GM19324 (cell line): ENCODE data around the gene PSTPIP2.
A peak's percentile ranks its signal among the peaks of the same experiment; 100 is the strongest.
"Not testable (repeated sequence)": the region's sequence is repeated elsewhere in the genome, so short reads cannot be mapped to it uniquely, and the experiment has no call there.

ENCODE experiments used
- ATAC-seq: cut with Tn5 transposase; IDR thresholded peaks from one replicate; pipeline ENCODE4 v1.9.1; 2021; ENCODE audit warnings: mild to moderate bottlenecking, moderate library complexity; ENCODE audit not compliant: unreplicated experiment, low FRiP score

Gene PSTPIP2

DNA sequence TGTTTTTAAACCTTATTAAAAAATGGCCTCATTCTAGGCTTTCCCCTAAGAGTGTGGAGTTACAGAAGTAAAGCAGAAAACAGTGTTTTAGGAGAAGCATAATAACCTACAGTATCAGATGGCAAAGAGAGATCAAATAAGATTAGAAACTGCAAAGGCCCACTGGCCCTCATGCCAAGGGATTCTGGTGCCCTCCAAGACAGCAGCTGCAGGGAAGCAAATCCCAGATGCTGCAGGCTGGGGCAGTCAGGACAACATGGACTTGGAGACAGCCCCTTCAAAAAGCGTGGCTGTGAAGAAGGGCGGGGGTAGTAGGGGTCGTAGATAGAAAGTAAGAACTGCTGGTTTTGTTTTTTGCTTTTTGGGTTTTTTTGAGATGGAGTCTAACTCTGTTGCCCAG is 76.6 kb downstream of the PSTPIP2 start:
- no peak for ATAC-seq

DNA sequence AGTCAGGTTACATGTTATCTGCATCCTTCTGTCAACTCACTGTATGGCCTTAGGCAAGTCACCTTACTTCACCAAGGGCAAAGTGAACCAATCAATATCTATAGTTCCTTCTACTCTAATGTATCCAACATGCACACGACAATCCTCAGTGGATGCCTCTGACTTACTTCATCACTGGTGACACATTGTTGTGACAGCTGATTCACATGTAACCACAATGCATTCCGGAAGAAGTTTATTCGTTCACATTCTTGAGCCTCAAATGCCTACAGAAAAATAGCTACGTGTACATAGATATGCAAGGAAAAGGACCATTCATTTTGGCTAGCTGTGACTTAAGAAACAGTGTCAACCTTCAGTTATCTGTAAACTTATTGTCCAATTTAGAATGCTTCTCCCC is 78.6 kb downstream of the PSTPIP2 start:
- ATAC-seq = no peak

DNA sequence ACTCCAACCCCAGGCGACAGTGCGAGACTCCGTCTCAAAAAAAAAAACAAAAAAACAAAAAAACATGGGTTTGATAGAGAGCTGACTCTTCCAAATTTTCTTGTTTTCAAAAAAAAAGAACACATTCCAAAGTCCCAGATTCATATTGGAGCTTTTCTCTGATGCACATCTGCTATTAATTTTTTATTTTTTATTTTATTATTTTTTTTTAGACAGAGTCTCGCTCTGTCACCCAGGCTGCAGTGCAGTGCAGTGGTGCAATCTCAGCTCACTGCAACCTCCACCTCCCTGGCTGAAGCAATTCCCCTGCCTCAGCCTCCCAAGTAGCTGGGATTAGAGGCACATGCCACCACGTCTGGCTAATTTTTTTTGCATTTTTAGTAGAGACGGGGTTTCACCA is 79.5 kb downstream of the PSTPIP2 start:
- ATAC-seq = not testable (repeated sequence)

DNA sequence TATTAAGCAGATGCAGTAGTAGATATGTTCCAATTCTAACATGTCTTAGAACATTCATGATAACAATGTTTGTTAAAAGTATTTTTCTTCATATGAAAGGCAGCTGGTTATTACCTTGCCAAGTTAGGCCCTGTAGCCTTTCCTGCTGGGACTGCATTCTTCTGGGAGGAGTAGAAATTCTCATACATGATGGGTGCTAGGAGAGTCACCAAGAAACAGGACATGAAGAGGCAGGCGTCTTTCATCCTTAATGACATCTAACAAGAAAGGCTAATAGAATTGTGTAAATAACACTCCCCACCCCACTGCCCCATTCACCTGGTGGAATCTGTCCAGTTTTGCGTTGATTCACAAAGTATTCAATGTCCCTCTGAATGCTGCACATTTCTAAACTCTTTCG is 80.3 kb downstream of the PSTPIP2 start:
- ATAC-seq = no peak

DNA sequence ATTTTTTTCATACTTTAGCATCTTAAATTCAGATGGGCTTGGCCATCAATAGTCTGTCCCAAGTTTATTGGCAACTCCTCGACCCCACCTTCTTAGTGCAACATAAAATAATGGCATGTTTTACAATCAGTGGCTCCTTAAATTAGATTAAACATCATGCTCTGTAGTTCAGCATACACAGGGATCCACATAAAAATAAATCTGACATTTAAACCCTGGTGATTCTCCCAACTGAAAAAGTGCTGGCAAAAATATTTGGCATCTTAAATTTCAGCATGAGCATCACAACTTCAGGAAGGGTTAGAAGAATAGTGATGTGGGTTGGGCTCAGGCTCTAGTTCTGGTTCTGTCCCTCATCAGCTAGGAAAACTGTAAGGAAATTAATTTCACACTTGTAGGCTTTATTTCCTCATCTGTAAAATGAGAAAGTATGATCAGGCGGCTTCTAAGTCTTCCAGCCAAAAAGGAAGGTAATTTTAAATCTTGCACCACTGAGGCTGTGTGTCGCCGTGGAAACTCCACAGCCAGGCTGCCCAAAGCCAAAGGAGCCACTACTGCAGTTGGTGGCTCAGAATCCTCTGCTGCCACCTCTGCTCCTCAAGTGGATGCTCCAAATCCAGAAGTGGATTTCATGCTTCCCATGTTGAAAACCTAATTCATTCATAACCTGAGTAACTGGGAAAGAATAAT is 87.4 kb downstream of the PSTPIP2 start:
- ATAC-seq = no peak

DNA sequence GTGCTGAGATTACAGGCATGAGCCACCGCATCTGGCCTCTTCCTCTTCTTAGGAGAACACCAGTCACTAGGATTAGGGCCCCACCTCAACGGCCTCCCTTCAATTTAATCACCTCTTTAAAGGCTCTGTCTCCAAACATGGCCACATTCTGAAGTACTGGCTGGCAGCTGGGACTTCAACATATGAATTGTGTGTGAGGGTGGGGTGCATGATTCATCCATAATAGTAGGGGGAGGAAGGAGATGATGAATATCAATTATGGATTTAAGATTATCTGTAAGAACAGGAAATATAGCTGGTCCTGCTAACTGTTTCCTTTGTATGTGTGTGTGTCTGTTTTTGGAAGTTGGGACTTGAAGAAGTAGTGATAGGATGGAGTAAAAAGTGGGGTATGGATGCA is 90.2 kb downstream of the PSTPIP2 start:
- no peak for ATAC-seq

DNA sequence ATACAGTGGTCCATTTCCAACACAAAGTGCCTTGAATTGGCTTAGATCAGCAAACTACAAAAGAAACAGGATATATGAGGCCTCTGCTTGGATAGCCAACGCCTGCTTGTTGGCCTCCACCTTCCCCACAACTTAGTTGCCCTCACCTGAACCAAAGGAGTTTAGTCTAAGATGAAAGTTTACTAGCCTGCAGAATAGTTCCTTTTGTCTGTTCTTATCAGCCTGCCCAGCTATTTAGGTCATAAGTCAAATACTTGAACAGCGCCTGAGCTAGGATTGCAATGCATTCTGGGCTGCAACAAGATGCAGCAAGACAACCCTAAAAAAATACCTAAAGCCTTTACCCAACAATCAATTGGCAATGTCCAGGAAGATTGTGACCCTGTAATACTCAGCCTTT is 91.8 kb downstream of the PSTPIP2 start:
- ATAC-seq = no peak

DNA sequence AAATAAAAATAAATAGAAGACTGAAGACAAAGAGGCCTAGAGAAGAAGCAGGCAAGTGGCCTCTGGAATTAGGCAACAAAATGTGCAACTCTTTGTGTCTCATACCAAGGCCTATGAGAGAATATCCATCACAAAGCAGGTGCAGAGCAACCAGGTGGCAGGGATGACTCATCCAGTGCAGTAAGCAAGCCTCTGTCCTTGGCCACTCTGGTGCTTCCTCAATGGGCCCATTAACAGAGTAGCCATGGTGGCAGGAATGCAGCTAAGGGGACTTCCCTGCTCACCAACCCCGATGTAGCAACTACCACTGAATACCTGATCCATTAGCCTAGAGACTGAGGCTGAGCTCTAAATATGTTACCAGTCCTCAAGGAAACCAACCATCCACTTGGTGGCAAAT is 94.0 kb downstream of the PSTPIP2 start:
- no peak for ATAC-seq

DNA sequence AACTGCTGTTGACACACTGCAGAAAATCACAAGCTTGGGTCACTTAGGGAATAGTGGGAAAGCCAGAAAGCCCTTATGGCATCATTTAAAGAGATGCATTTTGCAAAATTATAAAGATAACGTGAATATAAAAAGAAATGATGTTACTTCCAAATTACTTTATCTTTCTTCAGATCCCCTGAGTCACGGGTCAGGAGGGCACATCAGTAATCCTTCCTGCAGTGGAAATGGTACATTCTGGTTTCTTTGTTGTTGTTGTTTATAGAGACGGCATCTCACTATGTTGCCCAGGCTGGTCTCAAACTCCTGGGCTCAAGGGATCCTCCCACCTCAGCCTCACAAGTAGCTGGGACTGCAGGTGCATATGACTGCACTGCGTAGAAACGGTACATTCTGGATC is 95.1 kb downstream of the PSTPIP2 start:
- no peak for ATAC-seq

DNA sequence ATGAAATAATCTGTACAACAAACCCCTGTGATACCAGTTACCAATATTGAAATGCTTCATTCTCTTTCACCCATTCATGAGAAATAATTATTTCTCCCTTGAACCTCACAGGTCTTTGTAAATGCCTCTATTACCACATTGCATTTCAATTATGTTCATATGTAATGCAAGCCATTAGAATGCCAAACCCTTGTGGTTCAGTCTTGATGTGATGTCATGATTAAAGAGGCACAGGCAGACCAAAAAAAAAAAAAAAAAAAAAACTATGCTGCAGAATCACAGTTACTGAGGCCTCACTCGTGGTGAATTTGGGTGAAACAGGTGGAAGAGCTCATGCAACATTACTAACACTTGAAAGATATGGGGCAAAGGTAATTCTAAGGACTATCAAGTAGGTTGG is 95.5 kb downstream of the PSTPIP2 start:
- ATAC-seq = no peak

DNA sequence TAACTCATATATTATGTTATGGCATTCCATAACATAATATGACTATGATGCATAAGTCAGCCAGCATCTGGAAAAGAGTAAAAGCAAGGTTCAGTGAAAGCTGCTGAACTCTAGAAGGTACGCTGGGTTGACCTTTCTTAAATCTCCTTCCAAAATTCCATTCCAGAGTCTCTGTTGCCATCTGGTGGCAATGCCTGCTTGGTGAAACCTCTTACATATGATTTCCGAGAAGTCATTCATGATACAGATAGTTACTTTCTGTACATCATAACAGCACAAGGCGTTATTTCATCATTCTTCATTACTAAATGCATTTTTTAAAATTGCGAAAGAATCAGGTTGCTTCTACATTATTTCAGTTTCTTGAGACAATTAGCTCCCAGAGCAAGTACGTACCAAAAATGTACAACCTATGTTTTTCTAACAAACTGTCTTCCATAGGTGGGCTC is 97.9 kb downstream of the PSTPIP2 start:
- ATAC-seq = no peak

DNA sequence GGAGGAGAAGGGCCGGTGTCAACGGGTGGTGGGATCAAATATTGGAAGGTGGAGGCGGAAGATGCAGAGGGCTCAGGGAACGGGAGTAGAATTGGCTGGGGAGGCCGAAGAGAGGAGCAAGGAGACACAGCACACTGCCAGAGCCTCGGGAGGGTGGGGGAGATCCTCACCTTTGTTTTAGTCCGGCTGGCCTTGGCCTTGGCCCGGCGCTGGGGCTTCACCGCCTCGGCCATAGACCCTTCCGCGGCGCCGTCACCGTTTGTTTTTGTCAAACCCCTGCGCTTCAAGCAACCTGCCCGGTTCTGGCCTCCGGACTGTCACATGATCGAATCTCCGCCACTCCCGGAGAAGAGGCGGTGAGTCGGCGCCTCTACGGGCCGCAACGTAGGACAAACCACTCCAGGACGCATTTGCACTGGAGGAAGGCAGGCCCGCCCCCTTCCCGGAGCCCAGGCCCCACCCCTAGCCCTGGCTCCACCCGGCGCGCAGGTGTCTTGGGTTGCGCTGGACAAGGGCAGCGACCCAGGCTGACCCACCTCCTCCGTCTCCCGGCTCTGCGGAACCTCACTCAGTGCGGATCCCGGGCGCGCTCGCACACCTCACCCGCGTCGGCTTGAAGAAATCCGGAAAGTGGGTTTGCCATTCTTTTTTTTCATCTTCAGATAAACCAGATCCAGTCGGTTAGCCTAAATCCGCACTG is 104.9 kb downstream of the PSTPIP2 start, which contains the start of gene EPG5:
EPG5 (minus strand) TSS at position 323 of the 700 bp plus-strand sequence; CDS start at position 233, 90 bp downstream.
- peak; percentile 98 for ATAC-seq

DNA sequence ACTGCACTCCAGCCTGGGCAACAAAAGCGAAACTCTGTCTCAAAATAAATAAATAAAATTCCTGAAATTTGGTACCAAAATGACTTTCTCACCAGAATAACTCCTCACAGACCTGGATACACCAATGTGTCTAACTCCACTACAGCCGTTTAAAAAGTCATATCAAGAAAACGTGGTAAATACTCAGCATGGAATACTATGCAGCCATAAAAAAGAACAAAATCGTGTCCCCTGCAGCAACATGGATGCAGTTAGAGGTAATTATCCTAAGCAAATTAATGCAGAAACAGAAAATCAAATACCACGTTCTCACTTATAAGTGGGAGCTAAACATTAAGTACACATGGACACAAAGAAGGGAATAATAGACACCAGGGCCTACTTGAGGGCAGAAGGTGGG is 107.1 kb downstream of the PSTPIP2 start:
- not testable (repeated sequence) for ATAC-seq

DNA sequence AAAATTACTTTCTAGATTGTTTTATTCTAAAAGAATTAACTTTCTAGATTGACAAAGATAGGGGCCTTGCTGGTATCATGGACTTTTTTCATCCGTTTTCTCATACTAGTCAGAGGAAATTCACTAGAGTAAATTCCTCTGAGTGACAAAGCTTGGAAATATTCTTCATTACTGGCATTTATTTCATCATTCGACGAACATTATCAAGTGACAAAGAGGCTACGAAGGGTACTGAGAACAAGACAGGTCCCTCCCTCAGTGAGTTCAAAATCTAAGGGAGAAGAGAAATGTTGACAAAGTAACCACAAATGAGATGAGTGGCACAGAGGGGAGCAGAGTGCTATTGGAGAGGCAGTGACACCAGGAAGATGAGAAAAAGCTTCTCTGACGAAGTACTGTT is 109.2 kb downstream of the PSTPIP2 start:
- ATAC-seq = no peak

DNA sequence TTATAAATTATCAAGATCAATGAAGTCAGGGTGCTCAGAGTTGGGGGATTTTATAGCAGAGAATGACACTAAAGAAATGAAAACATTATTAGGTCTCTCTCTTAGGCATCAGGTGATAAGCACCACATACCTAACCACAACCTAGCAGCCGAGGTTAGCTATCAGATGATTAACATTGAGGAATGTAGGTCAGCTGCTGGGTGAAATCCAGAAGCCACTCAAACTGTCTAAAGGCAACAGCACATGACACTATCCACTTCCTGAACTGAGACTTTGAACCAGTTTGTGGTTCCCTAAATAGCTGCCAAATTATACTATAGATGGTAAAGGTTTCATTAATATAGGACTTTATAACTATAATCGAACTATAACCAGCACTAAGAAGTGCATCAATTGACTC is 109.6 kb downstream of the PSTPIP2 start:
- no peak for ATAC-seq

DNA sequence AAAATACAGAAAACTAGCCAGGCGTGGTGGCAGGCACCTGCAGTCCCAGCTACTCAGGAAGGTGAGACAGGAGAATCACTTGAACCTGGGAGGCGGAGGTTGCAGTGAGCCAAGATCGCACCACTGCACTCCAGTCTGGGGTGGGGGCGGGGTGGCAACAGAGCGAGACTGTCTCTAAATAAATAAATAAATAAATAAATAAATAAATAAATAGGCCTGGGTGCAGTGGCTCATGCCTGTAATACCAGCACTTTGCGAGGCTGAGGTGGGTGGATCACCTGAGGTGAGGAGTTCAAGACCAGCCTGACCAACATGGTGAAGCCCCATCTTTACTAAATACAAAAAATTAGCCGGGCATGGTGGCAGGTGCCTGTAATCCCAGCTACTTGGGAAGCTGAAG is 112.6 kb downstream of the PSTPIP2 start:
- not testable (repeated sequence) for ATAC-seq

DNA sequence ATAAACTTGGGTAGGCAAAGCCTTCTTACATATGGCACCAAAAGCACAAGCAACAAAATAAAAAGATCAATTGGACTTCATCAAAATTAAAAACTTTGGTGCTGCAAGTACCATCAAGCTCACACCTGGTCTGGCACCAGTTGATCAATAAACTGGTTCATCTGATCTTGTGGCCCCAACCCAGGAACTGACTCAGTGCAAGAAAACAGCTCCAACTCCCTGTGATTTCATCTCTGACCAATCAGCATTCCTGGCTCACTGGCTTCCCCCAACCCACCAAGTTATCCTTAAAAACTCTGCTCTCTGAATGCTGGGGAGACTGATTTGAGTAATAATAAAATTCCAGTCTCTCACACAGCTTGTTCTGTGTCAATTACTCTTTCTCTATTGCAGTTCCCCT is 113.3 kb downstream of the PSTPIP2 start:
- ATAC-seq = no peak

DNA sequence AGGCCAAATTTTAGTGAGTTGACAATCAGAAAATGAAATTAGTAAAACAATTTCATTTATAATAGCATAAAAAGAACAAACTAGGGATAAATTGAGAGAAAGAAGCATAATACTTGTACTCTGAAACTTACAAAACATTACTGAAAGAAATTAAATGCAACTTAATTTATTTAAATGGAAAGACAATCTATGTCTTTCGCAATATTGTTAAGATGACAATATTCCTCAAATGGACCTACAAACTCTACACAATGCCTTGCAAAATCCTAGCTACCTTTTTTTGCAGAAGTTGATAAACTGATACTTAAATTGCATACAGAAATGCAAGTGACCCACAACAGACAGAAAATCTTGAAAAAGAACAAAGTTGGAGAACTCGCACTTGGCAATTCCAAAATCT is 114.0 kb downstream of the PSTPIP2 start:
- ATAC-seq = no peak

DNA sequence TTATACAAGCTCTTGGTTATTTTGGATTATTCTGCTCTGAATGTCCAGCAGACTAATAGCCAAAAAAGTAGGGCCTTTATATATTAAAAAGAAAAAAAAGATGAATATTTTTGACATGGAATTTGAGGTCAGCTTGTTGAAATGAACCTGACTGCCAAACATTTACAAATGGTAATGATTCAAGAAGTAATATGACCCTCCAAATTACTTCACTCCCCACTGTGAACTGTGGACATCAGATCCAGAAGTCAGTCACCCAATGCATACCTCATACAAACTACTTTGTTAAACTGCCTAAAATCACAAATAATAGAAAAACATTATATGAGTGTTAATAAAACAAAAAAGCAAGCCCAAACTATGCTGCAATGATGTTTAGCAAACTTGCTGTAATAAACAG is 115.0 kb downstream of the PSTPIP2 start:
- ATAC-seq = no peak

DNA sequence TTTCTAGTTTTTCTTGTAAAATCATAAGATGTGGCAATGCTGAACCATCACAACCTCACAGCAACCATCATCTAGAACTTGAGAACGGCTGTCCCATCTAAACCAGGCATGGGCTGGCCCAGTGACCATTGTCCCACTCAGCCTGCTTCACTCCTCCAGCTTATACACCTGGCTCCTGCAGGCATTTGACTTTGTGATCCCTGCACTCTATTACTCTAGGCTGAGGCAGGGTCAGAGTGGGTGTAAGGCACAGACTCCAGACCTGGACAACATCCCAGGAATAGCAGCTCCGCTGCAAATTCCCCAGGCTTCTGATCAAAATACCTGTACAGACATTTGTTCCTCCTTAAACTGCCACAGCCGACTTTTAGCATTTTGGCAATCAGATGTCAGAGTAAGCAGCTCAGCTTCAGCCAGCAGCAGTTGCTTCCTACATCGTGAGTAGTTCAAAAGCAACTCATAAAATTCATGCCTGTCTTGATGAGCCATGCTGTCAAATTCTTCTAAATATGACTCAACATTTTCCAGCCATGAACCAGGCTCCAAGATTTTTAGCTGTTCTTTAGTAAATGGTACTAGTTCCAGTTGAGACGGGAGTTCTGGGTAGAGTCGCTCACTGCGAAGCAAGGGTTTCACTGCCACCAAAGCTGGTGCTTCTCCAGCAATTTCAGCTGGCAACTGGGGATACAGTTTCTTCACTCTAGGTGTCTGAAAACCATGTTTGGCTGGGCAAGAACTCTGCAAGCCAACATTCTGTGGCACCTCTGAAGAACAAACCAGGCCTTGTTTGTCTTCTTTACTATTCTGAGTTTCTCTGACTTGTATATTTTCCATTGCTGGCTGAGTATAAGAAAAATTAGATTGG is 117.8 kb downstream of the PSTPIP2 start:
- ATAC-seq = no peak

DNA sequence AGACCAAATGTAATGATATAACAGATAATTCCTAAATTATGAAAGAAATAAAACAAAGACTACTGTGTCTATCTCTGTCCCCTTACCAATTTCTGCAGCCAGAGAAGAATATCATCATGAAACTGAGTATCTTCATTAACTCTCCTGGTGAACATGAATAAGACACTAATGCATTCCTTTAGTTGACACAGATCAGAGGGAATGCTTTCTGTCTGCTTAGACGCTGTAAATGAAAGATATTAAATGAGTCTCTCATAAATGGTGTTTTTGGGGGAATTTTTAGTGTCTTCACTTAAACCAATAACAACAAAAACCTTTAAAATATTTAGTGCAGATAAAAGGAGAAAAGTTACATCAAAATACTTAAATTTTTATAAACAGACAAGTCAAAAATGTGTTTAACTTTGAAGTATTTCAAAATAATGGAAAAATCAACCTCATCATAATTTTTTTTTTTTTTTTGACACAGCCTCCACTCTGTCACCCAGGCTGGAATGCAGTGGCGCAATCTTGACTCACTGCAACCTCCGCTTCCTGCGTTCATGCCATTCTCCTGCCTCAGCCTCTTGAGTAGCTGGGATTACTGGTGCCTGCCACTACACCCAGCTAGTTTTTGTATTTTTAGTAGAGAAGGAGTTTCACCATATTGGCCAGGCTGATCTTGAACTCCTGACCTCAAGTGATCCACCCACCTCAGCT is 120.9 kb downstream of the PSTPIP2 start:
- ATAC-seq = no peak
